ENCODE results near the gene KISS1R. TPM values are rescaled to one million over a fixed set of nuclear protein-coding genes. Genes with fewer than 3 reads are reported as not detected.
A peak's percentile ranks its signal among the peaks of the same experiment; 100 is the strongest.

KISS1R gene
- total and polyA plus RNA-seq, 2 of the 4 experiments (the other 2 are of a cell fraction), result not detected

GRCh38 chr19:875265-875879 is 41.8 kb upstream of the KISS1R start:
- Histone ChIP-seq H3K18ac (ENCODE audit: low read depth, low read length) (no peak overlapping the region), H2BK120ac (ENCODE audit: low read depth, low read length) (no peak overlapping the region), H3K23ac (ENCODE audit: low read depth, low read length) (no peak overlapping the region), H2AFZ (replicated peaks; ENCODE audit: low read length, poor library complexity) (peak overlapping the region; percentile 43), H3K56ac (ENCODE audit: extremely low read depth, insufficient read depth, low read length) (no peak overlapping the region), H2AK9ac (replicated peaks; ENCODE audit: low read depth, low read length, poor library complexity) (no peak overlapping the region), H3K4ac (ENCODE audit: low read depth, low read length) (no peak overlapping the region), H2BK15ac (ENCODE audit: low read depth, low read length) (no peak overlapping the region), H4K91ac (ENCODE audit: insufficient read depth, low read depth, low read length) (no peak overlapping the region), H3K9me1 (ENCODE audit: insufficient read depth, low read length) (no peaks in the 10 kb centered on the region), H3K9ac (ENCODE audit: low read depth, low read length) (no peak overlapping the region), H3K36me3 (ENCODE audit: control insufficient read depth, insufficient read depth, low read length) (peaks cover 41% of the 10 kb centered on the region), H3K27me3 (ENCODE audit: control insufficient read depth, insufficient read depth, low read length) (no peaks in the 10 kb centered on the region), H4K8ac (ENCODE audit: low read depth in 2 of 2, low read length in 2 of 2) (no peak overlapping the region), H3K27ac (ENCODE audit: insufficient read depth, low read length) (no peak overlapping the region), H3K9me3 (ENCODE audit: control insufficient read depth, insufficient read depth, low read length) (no peaks in the 10 kb centered on the region), H3K79me1 (ENCODE audit: low read depth in 1 of 2, low read length in 2 of 2) (peaks cover 0 to 4% of the 10 kb centered on the region in 2 experiments; a peak in 1 of 4 replicates), H2BK20ac (ENCODE audit: low read depth, low read length) (no peak overlapping the region), H3K4me3 (ENCODE audit: insufficient read depth, low read depth, low read length) (no peak overlapping the region), H4K5ac (ENCODE audit: low read depth, low read length) (no peak overlapping the region), H4K20me1 (ENCODE audit: insufficient read depth, low read length) (peaks cover 15% of the 10 kb centered on the region), H2AK5ac (ENCODE audit: low read depth, low read length) (no peak overlapping the region), H2BK5ac (ENCODE audit: low read depth, low read length, poor library complexity, severe bottlenecking) (no peak overlapping the region), H3K4me1 (ENCODE audit: control insufficient read depth, insufficient read depth, low read length) (peaks cover 8% of the 10 kb centered on the region), H3K4me2 (ENCODE audit: low read depth, low read length) (no peak overlapping the region), H3K14ac (replicated peaks; ENCODE audit: low read depth, low read length) (no peak overlapping the region)
- ChIA-PET POLR2A (ENCODE audit: unreplicated experiment) (no interaction called here), CTCF (interaction anchor here (0.6 kb wide), 1 partner anchor 65 kb away, joined by 4 read pairs; no protein-coding TSS in a partner anchor)
- dilution Hi-C loops (cut with HindIII; ENCODE audit: low sequenced_read_pairs, unreplicated experiment) (no loop called here), in situ Hi-C loops (cut with MboI; ENCODE audit: low sequenced_read_pairs) (no loop called here), intact Hi-C loops (cut with micrococcal nuclease) (no loop called here)
- BruUV-seq (replicated peaks), result no TSS peak
- DNase-seq (no peak), ATAC-seq (ENCODE audit: low read depth) (no peak)
- TF ChIP-seq NFE2L2 (IDR thresholded peaks at IDR 0.05; ENCODE audit: low read depth, low read length) (no peak), MAZ (IDR thresholded peaks at IDR 0.05; ENCODE audit: borderline replicate concordance, low read depth, low read length) (no peak), MXI1 (IDR thresholded peaks at IDR 0.05; ENCODE audit: borderline replicate concordance, low read depth, low read length) (no peak), RCOR1 (IDR thresholded peaks at IDR 0.05; ENCODE audit: insufficient replicate concordance, low read length) (no peak), ELK1 (IDR thresholded peaks at IDR 0.05; ENCODE audit: borderline replicate concordance, low read depth, low read length) (no peak), SMC3 (IDR thresholded peaks at IDR 0.05; ENCODE audit: low read depth, low read length) (no peak), CTCF (conservative IDR thresholded peaks at IDR 0.05; ENCODE audit: low read depth, low read length) (no peak), RFX5 (IDR thresholded peaks at IDR 0.05; ENCODE audit: low read depth, low read length) (no peak), MAFK (IDR thresholded peaks at IDR 0.05; ENCODE audit: low read depth, low read length) (no peak), BHLHE40 (IDR thresholded peaks at IDR 0.05; ENCODE audit: low read depth, low read length) (no peak), CEBPB (IDR thresholded peaks at IDR 0.05; ENCODE audit: low read depth, low read length) (no peak), USF2 (IDR thresholded peaks at IDR 0.05; ENCODE audit: low read depth, low read length) (no peak), CHD1 (IDR thresholded peaks at IDR 0.05; ENCODE audit: low read depth, low read length) (no peak), FOS (IDR thresholded peaks at IDR 0.05; ENCODE audit: low read depth, low read length) (no peak), POLR2A (IDR thresholded peaks at IDR 0.05; ENCODE audit: low read depth, low read length) (no peak), RAD21 (IDR thresholded peaks at IDR 0.05; ENCODE audit: low read length) (no peak)
- 97% methylated on average over 14 of the region's 28 CpGs; no CpG with 5 or more reads in 1 of the 2 experiments for WGBS, 2 experiments (ENCODE audit: extremely low coverage in 2 of 2, insufficient read length in 1 of 2)

All from IMR-90 (cell line).